MCF 10A (cell line): ENCODE results near the gene DIPK1C. TPM values are rescaled to one million over a fixed set of nuclear protein-coding genes. Genes with fewer than 3 reads are reported as not detected.

ENCODE experiments used
- BruUV-seq: library from RNA; stranded (reverse); fragments of 400-500 nt; replicated peaks from 2 replicates; lab custom pipeline; 2021; lab: Mats Ljungman, UMichigan
- CTCF ChIA-PET: fragments of 300-600 bp; sonication (Branson Sonifier 250); formaldehyde crosslinking; extraction: SDS; loops from one replicate; lab custom pipeline; 2021; ENCODE audit warnings: antibody characterized with exemption, inconsistent platforms; lab: Yijun Ruan, JAX
- POLR2A ChIA-PET: fragments of 300-600, 350-650 bp; sonication (Branson Sonifier 250); formaldehyde crosslinking; extraction: SDS; loops from one replicate; lab custom pipeline; 2020; ENCODE audit warnings: antibody characterized with exemption, inconsistent platforms; lab: Yijun Ruan, JAX
- DNase-seq: peaks from one replicate; pipeline ENCODE4 v3.0.0-alpha.2; 2018; ENCODE audit not compliant: unreplicated experiment
- H3K27ac Mint-ChIP-seq: one replicate; pipeline ENCODE4 v1.8.0; 2022; ENCODE audit warnings: mild to moderate bottlenecking, low read depth, mixed read lengths; ENCODE audit not compliant: unreplicated experiment
- H3K27me3 Mint-ChIP-seq: one replicate; pipeline ENCODE4 v1.8.0; 2022; ENCODE audit warnings: mixed read lengths; ENCODE audit not compliant: insufficient read depth, unreplicated experiment
- H3K36me3 Mint-ChIP-seq: one replicate; pipeline ENCODE4 v1.8.0; 2022; ENCODE audit warnings: mild to moderate bottlenecking, moderate library complexity, mixed read lengths; ENCODE audit not compliant: insufficient read depth, unreplicated experiment
- H3K4me1 Mint-ChIP-seq: one replicate; pipeline ENCODE4 v1.8.0; 2022; ENCODE audit warnings: mixed read lengths; ENCODE audit not compliant: insufficient read depth, unreplicated experiment
- H3K4me3 Mint-ChIP-seq: one replicate; pipeline ENCODE4 v1.8.0; 2022; ENCODE audit warnings: mild to moderate bottlenecking, moderate library complexity, mixed read lengths; ENCODE audit not compliant: unreplicated experiment
- H3K9me3 Mint-ChIP-seq: one replicate; pipeline ENCODE4 v1.8.0; 2022; ENCODE audit warnings: mixed read lengths; ENCODE audit not compliant: unreplicated experiment
- CTCF ChIP-seq: fragments of 200-600 bp; IDR thresholded peaks from one replicate; pipeline ENCODE4 v1.8.0; 2022; ENCODE audit warnings: antibody characterized with exemption, mild to moderate bottlenecking; ENCODE audit not compliant: unreplicated experiment
- intact Hi-C: fragments of 100-400 bp; cut with micrococcal nuclease; formaldehyde crosslinking; loops from 2 replicates; pipeline ENCODE4 v1.14.1; 2022
- total RNA-seq: library from RNA; stranded (reverse); gene quantifications from 2 replicates; pipeline ENCODE4 v1.2.3, GENCODE V29; 2022

DIPK1C gene
- total RNA-seq, 1 experiment from 2014 or later, result not detected

GRCh38 chr18:74451148-74451547 lies 6.0 kb downstream of the DIPK1C start:
- no peak overlapping the region for H3K27ac Mint-ChIP-seq
- no peaks in the 10 kb centered on the region for H3K4me1 Mint-ChIP-seq
- no TSS peak for BruUV-seq
- H3K27me3 Mint-ChIP-seq, result no peaks in the 10 kb centered on the region
- no peak for DNase-seq
- H3K9me3 Mint-ChIP-seq, result no peaks in the 10 kb centered on the region
- CTCF ChIA-PET, result interaction anchor here (0.6 to 1.6 kb wide), 2 partner anchors 9 to 98 kb away, joined by 3 read pairs; no protein-coding TSS in a partner anchor
- no peak overlapping the region for H3K4me3 Mint-ChIP-seq
- no peak for TF ChIP-seq CTCF
- POLR2A ChIA-PET, result no interaction called here
- intact Hi-C loops, result no loop called here
- H3K36me3 Mint-ChIP-seq, result peaks cover 7% of the 10 kb centered on the region

DNA sequence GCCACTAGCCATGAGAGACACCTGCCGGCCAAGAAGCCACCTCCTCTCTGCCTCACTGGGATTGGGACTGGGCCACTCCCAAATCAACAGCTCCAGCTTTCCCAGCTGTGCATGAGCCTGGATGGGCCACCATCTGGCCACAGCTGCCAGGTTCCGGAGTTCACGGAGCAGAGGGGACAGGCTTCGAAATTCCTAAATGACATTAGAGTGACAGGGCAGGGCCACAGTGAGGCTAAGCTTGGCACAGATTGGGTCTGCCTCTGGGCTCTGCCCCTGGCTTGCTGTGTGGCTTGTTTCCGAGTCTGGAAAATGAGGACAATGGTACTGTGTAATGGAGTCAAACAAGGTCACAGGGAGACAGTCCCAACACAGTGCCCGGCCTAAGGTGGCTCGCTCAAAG lies 6.5 kb downstream of the DIPK1C start:
- BruUV-seq, result no TSS peak
- CTCF ChIA-PET, result interaction anchor here (1.6 kb wide), 1 partner anchor 97 kb away, joined by 3 read pairs; no protein-coding TSS in a partner anchor
- Mint-ChIP-seq H3K4me1 (no peaks in the 10 kb centered on the region), H3K36me3 (peaks cover 7% of the 10 kb centered on the region), H3K27ac (no peak overlapping the region), H3K27me3 (peaks cover 3% of the 10 kb centered on the region), H3K4me3 (no peak overlapping the region), H3K9me3 (no peaks in the 10 kb centered on the region)
- intact Hi-C loops, result no loop called here
- TF ChIP-seq CTCF, result no peak
- no peak for DNase-seq
- POLR2A ChIA-PET, result no interaction called here

- no peak for TF ChIP-seq CTCF
- no peak overlapping the region for H3K4me3 Mint-ChIP-seq
- peaks cover 34% of the 10 kb centered on the region for H3K27me3 Mint-ChIP-seq
- no peak for DNase-seq
- no peaks in the 10 kb centered on the region for H3K9me3 Mint-ChIP-seq
- intact Hi-C loops, result no loop called here
- no TSS peak for BruUV-seq
- CTCF ChIA-PET, result interaction anchor here (0.5 to 1.0 kb wide), 3 partner anchors 51 to 489 kb away, joined by 3 read pairs; no protein-coding TSS in a partner anchor
- no peak overlapping the region for H3K27ac Mint-ChIP-seq
- no peaks in the 10 kb centered on the region for H3K4me1 Mint-ChIP-seq
- H3K36me3 Mint-ChIP-seq, result peaks cover 7% of the 10 kb centered on the region
- POLR2A ChIA-PET, result no interaction called here
These were observed 9.5 kb downstream of the DIPK1C start for GRCh38 chr18:74447404-74448152.

- BruUV-seq, result no TSS peak
- peaks cover 37% of the 10 kb centered on the region for H3K27me3 Mint-ChIP-seq
- H3K4me1 Mint-ChIP-seq, result no peaks in the 10 kb centered on the region
- CTCF ChIA-PET, result interaction anchor here (1.0 kb wide), 1 partner anchor 182 kb away, joined by 3 read pairs; no protein-coding TSS in a partner anchor
- H3K27ac Mint-ChIP-seq, result no peak overlapping the region
- H3K9me3 Mint-ChIP-seq, result no peaks in the 10 kb centered on the region
- POLR2A ChIA-PET, result interaction anchor here (0.7 kb wide), 1 partner anchor 156 kb away, joined by 3 read pairs; no protein-coding TSS in a partner anchor
- no peak overlapping the region for H3K4me3 Mint-ChIP-seq
- peaks cover 7% of the 10 kb centered on the region for H3K36me3 Mint-ChIP-seq
- no peak for TF ChIP-seq CTCF
- intact Hi-C loops, result no loop called here
- DNase-seq, result no peak
These were observed 10.3 kb downstream of the DIPK1C start for GRCh38 chr18:74446631-74447403.
